Mesothelial cell of epicardium (in vitro differentiated cells): Measurements from ENCODE around the gene CRPPA. TPM values are rescaled to one million over a fixed set of nuclear protein-coding genes. Genes with fewer than 3 reads are reported as not detected.

ENCODE experiments used
- DNase-seq, 2 experiments: peaks; one replicate each; pipeline ENCODE4 v3.0.0; 2021; ENCODE audit warnings: low spot score in 2 of 2; ENCODE audit not compliant: unreplicated experiment in 2 of 2
- H3K27ac Mint-ChIP-seq: 2 replicates; pipeline ENCODE4 v1.8.0; 2021; ENCODE audit warnings: mixed read lengths
- H3K27me3 Mint-ChIP-seq: 2 replicates; pipeline ENCODE4 v1.8.0; 2021; ENCODE audit warnings: low read depth, mixed read lengths
- H3K36me3 Mint-ChIP-seq: 2 replicates; pipeline ENCODE4 v1.8.0; 2021; ENCODE audit warnings: mixed read lengths
- H3K4me1 Mint-ChIP-seq: 2 replicates; pipeline ENCODE4 v1.8.0; 2021; ENCODE audit warnings: mixed read lengths
- H3K4me3 Mint-ChIP-seq: 2 replicates; pipeline ENCODE4 v1.8.0; 2021; ENCODE audit warnings: mild to moderate bottlenecking, moderate library complexity, mixed read lengths
- H3K9me3 Mint-ChIP-seq: 2 replicates; pipeline ENCODE4 v1.8.0; 2021; ENCODE audit warnings: mixed read lengths
- total RNA-seq: library from RNA; stranded (reverse); gene quantifications from 3 replicates; pipeline ENCODE4 v1.2.1, GENCODE V29; 2021
- TF ChIP-seq, protein P1 (sequence below): fragments of 200-600 bp; sonication (generic); IDR thresholded peaks from one replicate; pipeline ENCODE4 v1.5.0; 2021; ENCODE audit warnings: antibody characterized with exemption; ENCODE audit not compliant: unreplicated experiment

CRPPA gene
- 4.0 to 4.4 TPM (median 4.1 TPM) in 3 replicates for total RNA-seq

DNA sequence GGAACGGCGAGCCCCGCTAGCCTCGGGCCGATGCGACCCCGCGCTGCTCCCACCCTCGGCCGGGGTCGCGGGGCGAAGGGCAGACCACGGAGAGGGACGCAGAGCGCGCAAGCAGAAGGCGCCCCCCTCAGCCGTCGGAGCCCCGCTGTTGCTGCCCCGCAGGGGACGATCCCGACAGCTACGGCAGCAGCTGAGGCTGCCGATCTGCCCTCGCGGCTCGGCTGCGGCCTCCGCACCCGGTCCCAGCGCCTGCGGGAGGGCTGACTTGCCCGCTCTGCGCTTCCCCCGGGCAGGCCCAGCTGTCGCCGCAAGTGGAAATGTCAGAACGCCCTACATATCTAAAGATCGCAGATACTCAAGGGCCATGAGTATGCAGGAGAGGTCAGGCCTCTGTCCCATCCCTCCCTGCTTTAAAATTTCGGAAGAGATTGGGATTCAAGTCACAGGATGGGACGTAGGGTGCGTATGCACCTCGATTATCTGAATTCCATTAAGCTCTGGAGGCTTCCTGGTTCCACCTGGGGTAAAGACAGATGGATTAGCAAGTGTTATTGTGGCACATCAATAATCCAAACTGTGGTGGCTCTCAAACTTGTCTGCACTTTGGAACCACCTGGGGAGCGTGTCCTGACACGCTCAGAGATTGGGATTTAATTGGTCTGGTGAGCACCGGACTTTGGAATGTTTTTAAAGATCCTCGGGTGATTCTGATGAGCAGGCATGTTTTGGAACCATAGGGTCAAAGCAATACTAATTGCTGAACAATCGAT is at the start of gene CRPPA:
Gene CRPPA (minus strand): TSS at position 206 of the 770 bp plus-strand sequence. CDS start 216 bp downstream, outside the sequence.
- peaks cover 27% of the 10 kb centered on the region for H3K4me1 Mint-ChIP-seq
- H3K4me3 Mint-ChIP-seq: peak within 1 kb of the TSS; percentile 85
- H3K9me3 Mint-ChIP-seq: peaks cover 6% of the 10 kb centered on the region
- H3K27ac Mint-ChIP-seq: peak within 1 kb of the TSS; percentile 98
- peaks cover 3% of the 10 kb centered on the region for H3K36me3 Mint-ChIP-seq
- H3K27me3 Mint-ChIP-seq: no peaks in the 10 kb centered on the region
- TF ChIP-seq, protein P1, sequence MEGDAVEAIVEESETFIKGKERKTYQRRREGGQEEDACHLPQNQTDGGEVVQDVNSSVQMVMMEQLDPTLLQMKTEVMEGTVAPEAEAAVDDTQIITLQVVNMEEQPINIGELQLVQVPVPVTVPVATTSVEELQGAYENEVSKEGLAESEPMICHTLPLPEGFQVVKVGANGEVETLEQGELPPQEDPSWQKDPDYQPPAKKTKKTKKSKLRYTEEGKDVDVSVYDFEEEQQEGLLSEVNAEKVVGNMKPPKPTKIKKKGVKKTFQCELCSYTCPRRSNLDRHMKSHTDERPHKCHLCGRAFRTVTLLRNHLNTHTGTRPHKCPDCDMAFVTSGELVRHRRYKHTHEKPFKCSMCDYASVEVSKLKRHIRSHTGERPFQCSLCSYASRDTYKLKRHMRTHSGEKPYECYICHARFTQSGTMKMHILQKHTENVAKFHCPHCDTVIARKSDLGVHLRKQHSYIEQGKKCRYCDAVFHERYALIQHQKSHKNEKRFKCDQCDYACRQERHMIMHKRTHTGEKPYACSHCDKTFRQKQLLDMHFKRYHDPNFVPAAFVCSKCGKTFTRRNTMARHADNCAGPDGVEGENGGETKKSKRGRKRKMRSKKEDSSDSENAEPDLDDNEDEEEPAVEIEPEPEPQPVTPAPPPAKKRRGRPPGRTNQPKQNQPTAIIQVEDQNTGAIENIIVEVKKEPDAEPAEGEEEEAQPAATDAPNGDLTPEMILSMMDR: no peak
- peak in 1 of 2 experiments; percentile 63 for DNase-seq

DNA sequence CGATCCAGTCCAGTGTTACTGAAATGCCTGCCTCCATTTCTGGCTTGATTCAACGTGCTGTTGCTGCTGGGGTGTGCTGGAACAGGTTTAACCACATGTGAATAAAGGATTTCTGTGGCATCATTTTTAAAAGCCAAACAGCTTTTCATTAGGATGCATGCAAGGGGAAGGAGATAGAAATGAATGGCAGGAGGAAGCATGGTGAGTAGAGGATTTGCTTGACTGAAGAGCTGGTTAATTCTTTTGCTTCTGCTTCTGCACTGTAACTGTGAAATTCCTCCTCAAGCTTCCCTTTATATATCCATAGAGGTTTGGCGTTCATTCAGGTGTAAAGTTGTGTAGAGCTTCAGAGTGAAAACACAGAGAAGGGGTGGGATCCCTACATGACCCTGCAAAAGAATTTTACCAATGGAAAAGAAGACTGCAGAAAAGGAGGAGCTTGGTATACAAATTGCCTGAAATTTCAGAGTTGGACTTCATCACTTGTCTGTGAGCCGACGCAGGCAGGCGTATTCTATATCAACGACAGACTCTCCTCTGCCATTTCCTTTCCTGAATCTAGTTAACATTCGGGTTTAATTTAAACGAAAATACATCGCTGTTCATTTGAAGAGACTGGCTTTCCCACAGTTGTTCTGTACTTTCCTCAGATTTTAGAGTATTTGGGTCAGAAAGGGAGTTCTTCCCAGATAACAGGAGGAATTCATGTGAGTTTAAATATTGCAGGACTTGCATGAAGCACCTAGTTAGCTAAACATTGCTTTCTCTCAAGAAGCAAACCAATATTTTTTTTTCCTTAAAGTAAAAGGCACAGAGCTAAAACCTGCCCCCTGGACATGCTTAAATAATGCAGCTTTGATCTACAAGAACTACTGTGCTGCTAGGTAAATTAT is 44.4 kb upstream of the CRPPA start, which contains the start of gene SOSTDC1:
Gene SOSTDC1 (minus strand): TSS at position 270 of the 893 bp plus-strand sequence. CDS start 70 bp downstream, at position 200.
- TF ChIP-seq, protein P1: no peak
- Mint-ChIP-seq H3K27ac (peak within 1 kb of the TSS; percentile 96), H3K36me3 (peaks cover 4% of the 10 kb centered on the region), H3K27me3 (no peaks in the 10 kb centered on the region), H3K4me3 (peak within 1 kb of the TSS; percentile 74), H3K9me3 (no peaks in the 10 kb centered on the region), H3K4me1 (peaks cover 53% of the 10 kb centered on the region)
- no peak for DNase-seq

DNA sequence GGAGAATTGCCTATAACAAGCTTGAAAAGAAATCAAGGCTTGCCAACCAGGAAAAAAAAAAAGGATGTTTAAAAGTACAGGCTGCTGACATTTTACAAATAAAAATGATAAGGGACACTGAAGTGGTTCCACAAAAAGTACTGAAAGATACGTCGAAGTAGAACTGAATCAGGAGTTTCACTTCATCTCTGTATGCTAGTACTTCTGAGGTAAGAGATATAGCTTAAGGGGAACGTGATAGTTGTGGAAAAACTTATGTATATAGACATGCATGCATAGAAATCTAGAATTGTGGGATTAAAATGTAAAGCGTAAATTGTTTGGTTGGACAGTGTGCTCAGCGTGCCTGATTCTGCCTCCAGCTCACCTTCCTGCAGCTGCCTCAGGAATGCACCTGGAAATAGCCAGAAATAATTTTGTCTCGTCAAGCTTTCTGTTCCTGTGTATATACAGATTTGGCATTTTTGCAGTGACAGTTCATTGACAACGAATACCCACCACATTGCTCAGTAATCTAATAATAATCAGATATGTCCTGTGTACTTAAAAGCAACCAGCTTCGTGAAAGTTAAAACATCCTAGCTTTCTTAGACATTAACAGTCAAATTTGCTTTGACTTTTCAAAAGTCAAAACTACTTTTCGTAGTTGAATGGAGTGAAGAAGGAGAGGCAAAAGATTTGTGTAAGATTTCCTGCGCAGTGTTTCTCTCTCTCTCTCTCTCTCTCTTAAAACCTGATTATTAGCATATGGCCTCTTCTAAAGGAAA is 42.8 kb upstream of the CRPPA start:
- Mint-ChIP-seq H3K36me3 (peaks cover 4% of the 10 kb centered on the region), H3K4me3 (peak overlapping the region; percentile 74), H3K4me1 (peaks cover 53% of the 10 kb centered on the region), H3K27me3 (no peaks in the 10 kb centered on the region), H3K9me3 (no peaks in the 10 kb centered on the region), H3K27ac (peak overlapping the region; percentile 96)
- TF ChIP-seq, protein P1: no peak
- DNase-seq: no peak

DNA sequence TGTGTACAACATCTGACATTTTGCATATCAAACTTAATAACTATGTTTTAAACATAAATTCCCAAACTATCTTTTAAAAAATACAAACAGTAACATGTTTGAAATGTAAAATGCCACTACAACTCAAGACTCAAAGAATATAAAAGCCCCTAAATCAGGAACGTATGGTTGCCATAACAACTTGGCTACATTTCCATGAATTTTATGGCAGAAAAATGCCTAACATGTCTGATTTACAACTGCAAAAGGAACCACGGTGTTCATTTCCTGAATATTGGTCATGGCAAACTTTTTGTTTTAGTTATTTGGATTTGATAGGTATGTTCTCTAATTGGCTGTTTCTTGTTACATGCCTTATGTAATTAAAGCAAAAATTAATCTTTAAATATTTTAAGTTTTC is 42.2 kb upstream of the CRPPA start:
- no peak for DNase-seq
- H3K9me3 Mint-ChIP-seq: no peaks in the 10 kb centered on the region
- TF ChIP-seq, protein P1: no peak
- no peaks in the 10 kb centered on the region for H3K27me3 Mint-ChIP-seq
- peaks cover 4% of the 10 kb centered on the region for H3K36me3 Mint-ChIP-seq
- H3K4me3 Mint-ChIP-seq: peak overlapping the region; percentile 74
- peak overlapping the region; percentile 64 for H3K27ac Mint-ChIP-seq
- peaks cover 53% of the 10 kb centered on the region for H3K4me1 Mint-ChIP-seq

DNA sequence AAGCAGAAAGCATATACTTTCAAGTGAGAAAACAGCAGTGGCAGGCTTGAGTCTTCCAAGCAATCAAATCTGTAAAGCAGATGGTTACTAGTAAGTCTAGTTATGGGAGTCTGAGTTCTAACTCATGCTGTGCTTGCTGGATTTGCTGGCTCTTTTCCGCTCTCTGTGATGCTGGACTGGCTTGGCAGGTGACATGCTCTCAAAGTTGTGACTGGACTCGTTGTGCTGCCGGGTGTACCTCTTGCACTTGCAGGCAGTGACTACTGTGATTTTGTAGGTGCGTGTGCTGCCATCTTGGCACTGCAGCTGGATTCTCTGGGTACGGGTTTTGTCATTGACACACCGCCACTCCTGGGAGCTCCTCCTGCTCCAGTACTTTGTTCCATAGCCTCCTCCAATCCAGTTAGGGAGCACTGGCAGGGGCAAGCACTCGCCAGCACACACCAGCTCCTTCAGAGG is 41.1 kb upstream of the CRPPA start:
- TF ChIP-seq, protein P1: no peak
- Mint-ChIP-seq H3K27ac (no peak overlapping the region), H3K4me3 (peak overlapping the region; percentile 10), H3K9me3 (no peaks in the 10 kb centered on the region), H3K4me1 (peaks cover 53% of the 10 kb centered on the region), H3K27me3 (no peaks in the 10 kb centered on the region), H3K36me3 (peaks cover 4% of the 10 kb centered on the region)
- DNase-seq: no peak
